NCI-H1092 treated with DMSO at 0.1 percent for 48 hours (cell line): ENCODE results near the gene CEP170.
A peak's percentile ranks its signal among the peaks of the same experiment; 100 is the strongest.

Experiments
- DNase-seq: peaks from one replicate; lab custom pipeline; 2025; lab: John Stamatoyannopoulos, UW

The CEP170 gene

GRCh38 chr1:243267914-243268653, 13.0 kb upstream of the CEP170 start:
- no peak for DNase-seq

GRCh38 chr1:243267471-243267880, 12.4 kb upstream of the CEP170 start:
- DNase-seq: no peak

GRCh38 chr1:243266231-243266630, 11.2 kb upstream of the CEP170 start:
- no peak for DNase-seq

- DNase-seq: no peak
Observed at GRCh38 chr1:243264717-243265116, 9.6 kb upstream of the CEP170 start.

- no peak for DNase-seq
Observed at GRCh38 chr1:243261390-243261789, 6.3 kb upstream of the CEP170 start.

GRCh38 chr1:243260221-243260880, 5.3 kb upstream of the CEP170 start:
- no peak for DNase-seq

- DNase-seq: no peak
Observed at GRCh38 chr1:243258731-243259130, 3.6 kb upstream of the CEP170 start.

GRCh38 chr1:243257189-243257588, 2.1 kb upstream of the CEP170 start:
- DNase-seq: no peak

GRCh38 chr1:243256590-243256989, 1.5 kb upstream of the CEP170 start:
- no peak for DNase-seq

- DNase-seq: peak; percentile 100
Observed at GRCh38 chr1:243255791-243256512, 871 bp upstream of the CEP170 start, which contains the start of gene SDCCAG8. Gene SDCCAG8, plus strand, starts transcription at chr1:243256041. Its CDS starts 133 bp downstream, at chr1:243256174.

- peak; percentile 82 for DNase-seq
Observed at GRCh38 chr1:243254233-243254926, 701 bp downstream of the CEP170 start.

- no peak for DNase-seq
Observed at GRCh38 chr1:243253926-243254232, 1.2 kb downstream of the CEP170 start.

GRCh38 chr1:243253211-243253925, 1.7 kb downstream of the CEP170 start:
- DNase-seq: peak; percentile 34

GRCh38 chr1:243251539-243251938, 3.5 kb downstream of the CEP170 start:
- DNase-seq: no peak

GRCh38 chr1:243250102-243250501, 5.0 kb downstream of the CEP170 start:
- no peak for DNase-seq

GRCh38 chr1:243249214-243249613, 5.9 kb downstream of the CEP170 start:
- DNase-seq: no peak

GRCh38 chr1:243247901-243248300, 7.2 kb downstream of the CEP170 start:
- DNase-seq: no peak

GRCh38 chr1:243246916-243247315, 8.2 kb downstream of the CEP170 start:
- no peak for DNase-seq

GRCh38 chr1:243244432-243244841, 10.6 kb downstream of the CEP170 start:
- no peak for DNase-seq

- no peak for DNase-seq
Observed at GRCh38 chr1:243236604-243237252, 18.4 kb downstream of the CEP170 start.

GRCh38 chr1:243234978-243235647, 20.0 kb downstream of the CEP170 start:
- no peak for DNase-seq
